ENCODE data around the gene REM2. TPM values are rescaled to one million over a fixed set of nuclear protein-coding genes. Genes with fewer than 3 reads are reported as not detected.

REM2 gene
- total RNA-seq, 4 donors from 2014 or later: 0.34 to 1.5 TPM; not detected in 2

DNA sequence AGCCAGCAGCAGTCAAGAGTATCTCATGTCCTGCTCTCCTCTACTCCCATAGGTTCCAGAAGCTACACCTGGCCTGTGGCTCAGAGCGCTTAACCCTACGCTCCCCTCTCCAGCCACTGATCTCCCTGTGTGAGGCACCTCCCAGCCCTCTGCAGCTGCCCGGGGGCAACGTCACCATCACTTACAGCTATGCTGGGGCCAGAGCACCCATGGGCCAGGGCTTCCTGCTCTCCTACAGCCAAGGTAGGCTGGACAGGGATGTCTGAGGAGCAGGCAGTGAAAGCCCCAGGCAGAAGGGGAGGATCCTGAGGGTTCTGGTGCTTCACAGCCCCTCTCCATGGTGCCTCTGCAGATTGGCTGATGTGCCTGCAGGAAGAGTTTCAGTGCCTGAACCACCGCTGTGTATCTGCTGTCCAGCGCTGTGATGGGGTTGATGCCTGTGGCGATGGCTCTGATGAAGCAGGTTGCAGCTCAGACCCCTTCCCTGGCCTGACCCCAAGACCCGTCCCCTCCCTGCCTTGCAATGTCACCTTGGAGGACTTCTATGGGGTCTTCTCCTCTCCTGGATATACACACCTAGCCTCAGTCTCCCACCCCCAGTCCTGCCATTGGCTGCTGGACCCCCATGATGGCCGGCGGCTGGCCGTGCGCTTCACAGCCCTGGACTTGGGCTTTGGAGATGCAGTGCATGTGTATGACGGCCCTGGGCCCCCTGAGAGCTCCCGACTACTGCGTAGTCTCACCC, 7.8 kb upstream of the REM2 start:
- TF ChIP-seq, protein P1, sequence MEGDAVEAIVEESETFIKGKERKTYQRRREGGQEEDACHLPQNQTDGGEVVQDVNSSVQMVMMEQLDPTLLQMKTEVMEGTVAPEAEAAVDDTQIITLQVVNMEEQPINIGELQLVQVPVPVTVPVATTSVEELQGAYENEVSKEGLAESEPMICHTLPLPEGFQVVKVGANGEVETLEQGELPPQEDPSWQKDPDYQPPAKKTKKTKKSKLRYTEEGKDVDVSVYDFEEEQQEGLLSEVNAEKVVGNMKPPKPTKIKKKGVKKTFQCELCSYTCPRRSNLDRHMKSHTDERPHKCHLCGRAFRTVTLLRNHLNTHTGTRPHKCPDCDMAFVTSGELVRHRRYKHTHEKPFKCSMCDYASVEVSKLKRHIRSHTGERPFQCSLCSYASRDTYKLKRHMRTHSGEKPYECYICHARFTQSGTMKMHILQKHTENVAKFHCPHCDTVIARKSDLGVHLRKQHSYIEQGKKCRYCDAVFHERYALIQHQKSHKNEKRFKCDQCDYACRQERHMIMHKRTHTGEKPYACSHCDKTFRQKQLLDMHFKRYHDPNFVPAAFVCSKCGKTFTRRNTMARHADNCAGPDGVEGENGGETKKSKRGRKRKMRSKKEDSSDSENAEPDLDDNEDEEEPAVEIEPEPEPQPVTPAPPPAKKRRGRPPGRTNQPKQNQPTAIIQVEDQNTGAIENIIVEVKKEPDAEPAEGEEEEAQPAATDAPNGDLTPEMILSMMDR (IDR thresholded peaks at IDR 0.05; ENCODE audit: low read depth): no peak

DNA sequence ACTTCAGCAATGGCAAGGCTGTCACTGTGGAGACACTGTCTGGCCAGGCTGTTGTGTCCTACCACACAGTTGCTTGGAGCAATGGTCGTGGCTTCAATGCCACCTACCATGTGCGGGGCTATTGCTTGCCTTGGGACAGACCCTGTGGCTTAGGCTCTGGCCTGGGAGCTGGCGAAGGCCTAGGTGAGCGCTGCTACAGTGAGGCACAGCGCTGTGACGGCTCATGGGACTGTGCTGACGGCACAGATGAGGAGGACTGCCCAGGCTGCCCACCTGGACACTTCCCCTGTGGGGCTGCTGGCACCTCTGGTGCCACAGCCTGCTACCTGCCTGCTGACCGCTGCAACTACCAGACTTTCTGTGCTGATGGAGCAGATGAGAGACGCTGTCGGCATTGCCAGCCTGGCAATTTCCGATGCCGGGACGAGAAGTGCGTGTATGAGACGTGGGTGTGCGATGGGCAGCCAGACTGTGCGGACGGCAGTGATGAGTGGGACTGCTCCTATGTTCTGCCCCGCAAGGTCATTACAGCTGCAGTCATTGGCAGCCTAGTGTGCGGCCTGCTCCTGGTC, 7.2 kb upstream of the REM2 start:
- TF ChIP-seq, protein P1 (IDR thresholded peaks at IDR 0.05; ENCODE audit: low read depth): no peak

DNA sequence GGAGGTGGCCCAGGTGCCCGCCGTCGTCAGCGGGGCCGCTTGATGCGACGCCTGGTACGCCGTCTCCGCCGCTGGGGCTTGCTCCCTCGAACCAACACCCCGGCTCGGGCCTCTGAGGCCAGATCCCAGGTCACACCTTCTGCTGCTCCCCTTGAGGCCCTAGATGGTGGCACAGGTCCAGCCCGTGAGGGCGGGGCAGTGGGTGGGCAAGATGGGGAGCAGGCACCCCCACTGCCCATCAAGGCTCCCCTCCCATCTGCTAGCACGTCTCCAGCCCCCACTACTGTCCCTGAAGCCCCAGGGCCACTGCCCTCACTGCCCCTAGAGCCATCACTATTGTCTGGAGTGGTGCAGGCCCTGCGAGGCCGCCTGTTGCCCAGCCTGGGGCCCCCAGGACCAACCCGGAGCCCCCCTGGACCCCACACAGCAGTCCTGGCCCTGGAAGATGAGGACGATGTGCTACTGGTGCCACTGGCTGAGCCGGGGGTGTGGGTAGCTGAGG, 6.0 kb upstream of the REM2 start:
- TF ChIP-seq, protein P1 (IDR thresholded peaks at IDR 0.05; ENCODE audit: low read depth): no peak

DNA sequence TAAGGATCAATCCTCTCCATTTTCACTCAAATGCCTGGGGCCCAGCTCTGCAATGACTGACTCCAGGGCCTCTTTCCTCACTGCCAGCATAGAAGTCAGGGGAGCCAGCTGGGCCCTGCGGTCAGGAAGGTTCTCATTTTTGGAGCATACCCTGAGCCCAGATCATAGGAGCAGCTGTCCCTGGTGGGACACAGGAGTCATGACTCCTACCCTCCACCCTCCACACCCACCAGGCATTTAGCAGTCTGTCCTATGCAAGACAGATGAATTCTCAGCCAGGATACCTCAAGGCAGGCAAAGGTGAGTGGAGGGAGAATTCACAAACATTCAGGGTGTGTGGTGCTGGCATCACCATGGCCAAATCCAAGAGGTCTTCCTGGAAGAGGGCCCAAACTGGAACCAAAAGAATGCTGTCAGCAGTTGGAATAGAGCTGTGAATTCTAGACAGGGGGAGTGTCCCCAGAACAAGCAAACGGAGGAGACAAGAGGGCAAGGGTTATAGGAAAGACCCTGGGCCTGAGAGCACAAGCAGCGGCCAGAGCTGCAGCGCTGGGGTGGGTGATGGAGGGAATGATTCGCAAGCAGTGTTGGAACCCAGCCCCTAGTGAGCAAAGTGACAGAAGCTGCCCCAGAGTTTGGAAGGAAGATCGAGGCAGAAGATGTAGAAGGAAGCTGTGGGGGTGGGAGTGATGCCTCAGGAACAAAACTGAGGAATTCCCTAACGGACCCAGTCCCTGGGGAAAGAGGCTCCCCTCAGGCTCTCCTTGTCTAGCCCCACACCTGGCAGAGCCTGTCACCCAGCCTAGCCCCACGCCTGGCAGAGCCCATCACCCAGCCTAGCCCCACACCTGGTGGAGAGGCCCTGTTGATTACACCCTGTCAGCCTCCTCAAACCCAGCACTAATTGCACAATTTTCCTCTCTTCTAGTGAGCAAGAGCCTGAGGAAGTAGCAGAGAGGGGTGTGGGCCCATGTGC, 4.5 kb upstream of the REM2 start:
- TF ChIP-seq, protein P1 (IDR thresholded peaks at IDR 0.05; ENCODE audit: low read depth): no peak

DNA sequence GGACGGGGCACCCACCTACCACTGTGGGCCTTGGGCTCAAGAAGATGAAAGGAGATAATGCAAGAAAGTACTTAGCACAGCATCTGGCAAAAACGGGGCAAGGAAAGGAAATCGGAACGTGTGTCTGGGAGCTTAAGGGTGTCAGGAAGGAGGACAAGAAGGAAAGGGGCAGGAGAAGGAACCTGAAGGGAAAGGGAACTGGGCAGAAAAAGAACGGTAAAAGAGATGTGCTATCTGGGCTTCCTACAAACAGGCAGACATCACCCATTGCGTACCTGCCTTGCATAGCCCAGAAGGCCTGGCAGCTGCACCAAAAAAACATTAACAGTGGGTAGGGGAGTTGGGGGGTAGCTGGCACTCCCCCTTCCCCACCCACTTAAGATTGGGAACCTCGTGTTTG, 958 bp upstream of the REM2 start:
- TF ChIP-seq, protein P1 (IDR thresholded peaks at IDR 0.05; ENCODE audit: low read depth): no peak

DNA sequence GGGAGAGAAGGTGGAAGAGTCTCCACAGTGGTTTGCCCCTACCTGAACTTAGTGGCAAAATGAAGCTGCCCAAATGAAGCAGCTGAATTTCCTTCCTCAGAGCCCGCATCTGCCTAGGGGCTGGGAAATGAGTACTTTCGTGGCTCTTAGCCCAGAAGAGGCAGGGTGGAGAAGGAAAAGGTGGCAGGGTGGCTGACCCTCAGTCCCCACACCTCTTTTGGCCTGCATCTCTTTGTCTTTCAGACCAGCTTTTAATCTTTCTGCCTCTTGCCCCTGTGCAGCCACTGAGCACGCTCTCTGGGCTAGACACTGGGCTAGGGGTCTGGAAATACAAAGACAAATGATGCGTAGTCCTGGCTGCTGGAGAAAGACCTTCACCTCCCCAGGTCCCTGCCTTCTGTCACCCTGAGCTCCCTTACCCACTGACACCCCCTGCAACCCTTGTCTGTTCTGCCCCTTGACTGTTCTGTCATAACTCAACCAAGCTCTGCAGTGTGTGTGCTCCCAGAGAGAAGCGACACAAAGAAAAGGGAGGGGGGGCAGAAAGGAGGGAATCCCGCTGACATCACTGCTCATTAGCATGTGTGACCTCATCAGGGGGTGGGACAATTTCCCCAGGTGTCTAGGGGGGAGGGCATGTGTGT, 371 bp upstream of the REM2 start:
- TF ChIP-seq, protein P1 (IDR thresholded peaks at IDR 0.05; ENCODE audit: low read depth): no peak
